Measurements from ENCODE around the gene BANP.

GRCh38 chr16:88022076-88023042 lies 71.1 kb downstream of the BANP start:
- TF ChIP-seq CTCF (IDR thresholded peaks at IDR 0.05): no peak
- no peak for TF ChIP-seq POLR2A (IDR thresholded peaks at IDR 0.05)

Data from breast epithelium (tissue), 3 donors.